GM21717 (cell line): Measurements from ENCODE around the gene HS6ST3.

Source experiments
- ATAC-seq: cut with Tn5 transposase; IDR thresholded peaks from one replicate; pipeline ENCODE4 v1.9.1; 2021; ENCODE audit warnings: mild to moderate bottlenecking, moderate library complexity; ENCODE audit not compliant: unreplicated experiment

Gene HS6ST3

GRCh38 chr13:96810104-96810503 lies 720.2 kb downstream of the HS6ST3 start:
- ATAC-seq = no peak

- no peak for ATAC-seq
These were observed 721.1 kb downstream of the HS6ST3 start for GRCh38 chr13:96811049-96811448.

- no peak for ATAC-seq
These were observed 726.4 kb downstream of the HS6ST3 start for GRCh38 chr13:96816261-96816660.

- ATAC-seq = no peak
These were observed 727.0 kb downstream of the HS6ST3 start for GRCh38 chr13:96816874-96817273.

GRCh38 chr13:96817336-96817941 lies 727.5 kb downstream of the HS6ST3 start:
- no peak for ATAC-seq

GRCh38 chr13:96819375-96819774 lies 729.5 kb downstream of the HS6ST3 start:
- ATAC-seq = no peak

GRCh38 chr13:96821381-96821780 lies 731.5 kb downstream of the HS6ST3 start:
- no peak for ATAC-seq

- ATAC-seq = no peak
These were observed 732.1 kb downstream of the HS6ST3 start for GRCh38 chr13:96821971-96822370.

GRCh38 chr13:96822895-96823294 lies 733.0 kb downstream of the HS6ST3 start:
- no peak for ATAC-seq

- ATAC-seq = no peak
These were observed 734.2 kb downstream of the HS6ST3 start for GRCh38 chr13:96824140-96824539.

GRCh38 chr13:96825653-96826052 lies 735.7 kb downstream of the HS6ST3 start:
- ATAC-seq = no peak

- ATAC-seq = no peak
These were observed 744.7 kb downstream of the HS6ST3 start for GRCh38 chr13:96834626-96835025.

GRCh38 chr13:96835546-96835945 lies 745.6 kb downstream of the HS6ST3 start:
- no peak for ATAC-seq

GRCh38 chr13:96836733-96837132 lies 746.8 kb downstream of the HS6ST3 start:
- ATAC-seq = no peak

GRCh38 chr13:96837809-96838208 lies 747.9 kb downstream of the HS6ST3 start:
- no peak for ATAC-seq

- ATAC-seq = no peak
These were observed 754.3 kb downstream of the HS6ST3 start for GRCh38 chr13:96844195-96844594.

- no peak for ATAC-seq
These were observed 754.7 kb downstream of the HS6ST3 start for GRCh38 chr13:96844616-96845015.

GRCh38 chr13:96848286-96848685 lies 758.4 kb downstream of the HS6ST3 start:
- ATAC-seq = no peak

GRCh38 chr13:96849091-96849490 lies 759.2 kb downstream of the HS6ST3 start:
- no peak for ATAC-seq

- ATAC-seq = no peak
These were observed 760.7 kb downstream of the HS6ST3 start for GRCh38 chr13:96850538-96851145.

GRCh38 chr13:96851856-96852445 lies 762.0 kb downstream of the HS6ST3 start:
- ATAC-seq = no peak

- no peak for ATAC-seq
These were observed 768.4 kb downstream of the HS6ST3 start for GRCh38 chr13:96858133-96858826.
